Caco-2 (cell line): ENCODE measurements around the gene SPTLC1. TPM values are rescaled to one million over a fixed set of nuclear protein-coding genes. Genes with fewer than 3 reads are reported as not detected.
A peak's percentile ranks its signal among the peaks of the same experiment; 100 is the strongest.
"Not testable (repeated sequence)": the region's sequence is repeated elsewhere in the genome, so short reads cannot be mapped to it uniquely, and the experiment has no call there.

Source experiments
- BruUV-seq: library from RNA; stranded (reverse); fragments of 400-500 nt; replicated peaks from 2 replicates; lab custom pipeline; 2021; lab: Mats Ljungman, UMichigan
- CTCF ChIA-PET: fragments of 300-600 bp; sonication (Branson Sonifier 250); formaldehyde crosslinking; loops from one replicate; lab custom pipeline; 2022; ENCODE audit warnings: antibody characterized with exemption; lab: Charles Lee
- POLR2A ChIA-PET: fragments of 300-600 bp; sonication (Branson Sonifier 250); formaldehyde crosslinking; loops from one replicate; lab custom pipeline; 2022; ENCODE audit warnings: antibody characterized with exemption; lab: Charles Lee
- DNase-seq, 2 experiments: peaks; one replicate each; pipeline versions ENCODE4 v3.0.0 to v3.0.0-alpha.2; 2020 to 2022
- H3K27me3 ChIP-seq: replicated peaks from 2 replicates; pipeline ENCODE4 v1.6.0; 2011; ENCODE audit warnings: low read length; ENCODE audit not compliant: control insufficient read depth, insufficient read depth
- H3K36me3 ChIP-seq: 2 replicates; pipeline ENCODE4 v1.5.1; 2011; ENCODE audit warnings: low read length; ENCODE audit not compliant: control insufficient read depth, insufficient read depth
- H3K4me1 ChIP-seq: fragments of 250-450 bp; sonication (Bioruptor Pico); 2 replicates; pipeline ENCODE4 v1.5.1; 2020; ENCODE audit warnings: mild to moderate bottlenecking
- H3K4me3 ChIP-seq: 2 replicates; pipeline ENCODE4 v1.5.1; 2011; ENCODE audit warnings: low read depth, mild to moderate bottlenecking, control low read depth, low read length
- H3K9me3 ChIP-seq: fragments of 250-450 bp; sonication (Bioruptor Pico); 2 replicates; pipeline ENCODE4 v1.5.1; 2020; ENCODE audit warnings: mild to moderate bottlenecking, moderate library complexity
- H3K27ac Mint-ChIP-seq: one replicate; pipeline ENCODE4 v1.8.0; 2022; ENCODE audit warnings: mixed read lengths; ENCODE audit not compliant: unreplicated experiment
- H3K27me3 Mint-ChIP-seq: one replicate; pipeline ENCODE4 v1.8.0; 2022; ENCODE audit warnings: mixed read lengths; ENCODE audit not compliant: insufficient read depth, unreplicated experiment
- H3K36me3 Mint-ChIP-seq: one replicate; pipeline ENCODE4 v1.8.0; 2022; ENCODE audit warnings: mild to moderate bottlenecking, mixed read lengths; ENCODE audit not compliant: insufficient read depth, unreplicated experiment
- H3K4me1 Mint-ChIP-seq: one replicate; pipeline ENCODE4 v1.8.0; 2022; ENCODE audit warnings: low read depth, mixed read lengths; ENCODE audit not compliant: unreplicated experiment
- H3K4me3 Mint-ChIP-seq: one replicate; pipeline ENCODE4 v1.8.0; 2022; ENCODE audit warnings: mild to moderate bottlenecking, moderate library complexity, mixed read lengths; ENCODE audit not compliant: unreplicated experiment
- H3K9me3 Mint-ChIP-seq: one replicate; pipeline ENCODE4 v1.8.0; 2022; ENCODE audit warnings: mixed read lengths; ENCODE audit not compliant: unreplicated experiment
- CTCF ChIP-seq, 2 experiments: fragments of 200-600 bp in 1 of 2; IDR thresholded peaks; 1 replicate in 1 of 2; 2 replicates in 1 of 2; pipeline versions ENCODE4 v1.5.1 to v1.8.0; 2011 to 2022; ENCODE audit warnings: antibody characterized with exemption in 1 of 2, control low read depth in 1 of 2, inconsistent platforms in 1 of 2, low read depth in 1 of 2, low read length in 1 of 2, mild to moderate bottlenecking in 1 of 2, moderate library complexity in 1 of 2; ENCODE audit not compliant: insufficient read depth in 1 of 2, severe bottlenecking in 1 of 2, unreplicated experiment in 1 of 2
- intact Hi-C: fragments of 100-400 bp; cut with micrococcal nuclease; formaldehyde crosslinking; loops from one replicate; pipeline ENCODE4 v1.10.0; 2022; ENCODE audit not compliant: unreplicated experiment
- total RNA-seq: library from RNA; stranded (reverse); gene quantifications from 2 replicates; pipeline ENCODE4 v1.2.3, GENCODE V29; 2022

The SPTLC1 gene
- total RNA-seq, 1 experiment from 2014 or later = 43.6 TPM

DNA sequence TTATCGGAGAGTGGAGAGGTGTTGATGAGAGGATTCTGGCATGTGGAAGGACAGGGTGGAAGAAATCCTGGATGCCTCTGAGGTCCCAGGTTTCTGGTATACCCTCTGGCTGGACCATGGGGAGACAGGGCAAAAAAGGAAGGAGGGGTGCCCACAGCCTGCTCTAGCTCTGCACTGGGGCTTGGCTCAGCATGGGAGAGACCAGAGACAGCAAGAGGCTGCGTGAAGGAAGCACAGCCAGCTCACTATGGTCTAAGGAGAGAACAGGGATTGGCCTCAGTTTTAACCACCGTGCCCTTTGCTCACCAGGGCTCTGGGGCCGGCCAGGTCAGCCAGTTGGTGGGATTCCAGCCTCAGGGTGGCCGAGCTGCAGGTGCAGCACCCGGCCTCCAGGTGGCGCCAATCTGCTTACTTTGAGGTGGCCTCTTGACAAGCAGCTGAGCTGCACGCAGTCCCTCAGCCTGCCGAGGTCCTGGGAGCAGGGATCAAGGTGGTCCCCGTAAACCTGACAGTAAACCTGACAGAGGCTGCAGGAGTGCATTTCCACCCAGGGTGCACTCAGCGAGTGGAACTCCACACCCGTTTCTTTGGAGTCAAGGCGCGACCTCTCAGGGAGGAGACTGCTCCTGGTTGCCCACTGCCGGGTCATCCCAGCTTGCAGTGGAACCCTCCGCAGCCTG is 25.0 kb upstream of the SPTLC1 start:
- peak overlapping the region; percentile 19; the same call in 1 of the 2 replicates for H3K4me3 ChIP-seq
- H3K9me3 ChIP-seq = no peaks in the 10 kb centered on the region
- H3K27me3 ChIP-seq = no peaks in the 10 kb centered on the region
- H3K27ac Mint-ChIP-seq = no peak overlapping the region
- DNase-seq = peak; percentile 77 to 82
- no peaks in the 10 kb centered on the region for H3K4me1 ChIP-seq
- ChIA-PET POLR2A (no interaction called here), CTCF (interaction anchor here (0.6 to 1.9 kb wide), 7 partner anchors 10 to 103 kb away, joined by 3 to 9 read pairs (median 3); no protein-coding TSS in a partner anchor)
- no peaks in the 10 kb centered on the region for H3K36me3 Mint-ChIP-seq
- peak; percentile 73 to 81 for TF ChIP-seq CTCF (IDR thresholded peaks at IDR 0.05; ENCODE audit: insufficient read depth in 1 of 2, low read depth in 1 of 2, low read length in 1 of 2, severe bottlenecking in 1 of 2, unreplicated experiment in 1 of 2)
- H3K4me3 Mint-ChIP-seq = peak overlapping the region; percentile 71
- intact Hi-C loops = loop anchor here (5.0 kb wide), 3 partner anchors 67 to 492 kb away; no protein-coding TSS in a partner anchor
- no peaks in the 10 kb centered on the region for H3K27me3 Mint-ChIP-seq
- peaks cover 6% of the 10 kb centered on the region for H3K4me1 Mint-ChIP-seq
- H3K9me3 Mint-ChIP-seq = no peaks in the 10 kb centered on the region
- no TSS peak for BruUV-seq
- H3K36me3 ChIP-seq = no peaks in the 10 kb centered on the region

GRCh38 chr9:92138960-92139540 is 23.8 kb upstream of the SPTLC1 start:
- H3K4me1 ChIP-seq, H3K27me3 ChIP-seq, H3K27me3 Mint-ChIP-seq, H3K9me3 ChIP-seq, H3K36me3 ChIP-seq, BruUV-seq, POLR2A ChIA-PET, H3K36me3 Mint-ChIP-seq, H3K4me3 ChIP-seq, intact Hi-C loops, H3K4me3 Mint-ChIP-seq, H3K4me1 Mint-ChIP-seq, H3K9me3 Mint-ChIP-seq, H3K27ac Mint-ChIP-seq: not testable (repeated sequence)
- peak; percentile 31 to 53 for DNase-seq
- CTCF ChIA-PET = interaction anchor here (0.5 to 0.8 kb wide), 3 partner anchors 24 to 999 kb away, joined by 3 to 4 read pairs (median 3); no protein-coding TSS in a partner anchor
- peak in 1 of 2 experiments; percentile 11 for TF ChIP-seq CTCF (IDR thresholded peaks at IDR 0.05; ENCODE audit: insufficient read depth in 1 of 2, low read depth in 1 of 2, low read length in 1 of 2, severe bottlenecking in 1 of 2, unreplicated experiment in 1 of 2)

- Mint-ChIP-seq H3K4me1 (peaks cover 6% of the 10 kb centered on the region), H3K36me3 (peaks cover 4% of the 10 kb centered on the region), H3K27ac (no peak overlapping the region), H3K9me3 (no peaks in the 10 kb centered on the region), H3K4me3 (no peak overlapping the region), H3K27me3 (no peaks in the 10 kb centered on the region)
- POLR2A ChIA-PET = no interaction called here
- no peaks in the 10 kb centered on the region for H3K36me3 ChIP-seq
- intact Hi-C loops = no loop called here
- CTCF ChIA-PET = interaction anchor here (0.5 to 0.6 kb wide), 3 partner anchors 83 to 999 kb away, joined by 3 read pairs; no protein-coding TSS in a partner anchor
- no peaks in the 10 kb centered on the region for H3K27me3 ChIP-seq
- no peaks in the 10 kb centered on the region for H3K9me3 ChIP-seq
- TF ChIP-seq CTCF (IDR thresholded peaks at IDR 0.05; ENCODE audit: insufficient read depth in 1 of 2, low read depth in 1 of 2, low read length in 1 of 2, severe bottlenecking in 1 of 2, unreplicated experiment in 1 of 2) = peak; percentile 55 to 66
- BruUV-seq = no TSS peak
- H3K4me1 ChIP-seq = no peaks in the 10 kb centered on the region
- DNase-seq = peak; percentile 56 to 67
- no peak overlapping the region for H3K4me3 ChIP-seq
Measured at GRCh38 chr9:92138157-92138959, 23.1 kb upstream of the SPTLC1 start.
